HL-60/S4 treated with retinoic acid at 250 ng/mL for 4 days and 3 days (cell line): ENCODE measurements around the gene TMEM107.
"Not testable (repeated sequence)": the region's sequence is repeated elsewhere in the genome, so short reads cannot be mapped to it uniquely, and the experiment has no call there.

Source experiments
- in situ Hi-C: fragments of 300-500 bp; cut with MboI; formaldehyde crosslinking; loops from 2 replicates; pipeline ENCODE4 v1.7.0; 2022; ENCODE audit warnings: low sequenced_read_pairs

TMEM107 gene

GRCh38 chr17:8176197-8176940 is at the start of gene TMEM107:
Gene TMEM107 (minus strand): TSS chr17:8176380. CDS start chr17:8176286, 94 bp downstream.
- in situ Hi-C loops = no loop called here

GRCh38 chr17:8224891-8225812 is 49.0 kb upstream of the TMEM107 start:
- in situ Hi-C loops = no loop called here

DNA sequence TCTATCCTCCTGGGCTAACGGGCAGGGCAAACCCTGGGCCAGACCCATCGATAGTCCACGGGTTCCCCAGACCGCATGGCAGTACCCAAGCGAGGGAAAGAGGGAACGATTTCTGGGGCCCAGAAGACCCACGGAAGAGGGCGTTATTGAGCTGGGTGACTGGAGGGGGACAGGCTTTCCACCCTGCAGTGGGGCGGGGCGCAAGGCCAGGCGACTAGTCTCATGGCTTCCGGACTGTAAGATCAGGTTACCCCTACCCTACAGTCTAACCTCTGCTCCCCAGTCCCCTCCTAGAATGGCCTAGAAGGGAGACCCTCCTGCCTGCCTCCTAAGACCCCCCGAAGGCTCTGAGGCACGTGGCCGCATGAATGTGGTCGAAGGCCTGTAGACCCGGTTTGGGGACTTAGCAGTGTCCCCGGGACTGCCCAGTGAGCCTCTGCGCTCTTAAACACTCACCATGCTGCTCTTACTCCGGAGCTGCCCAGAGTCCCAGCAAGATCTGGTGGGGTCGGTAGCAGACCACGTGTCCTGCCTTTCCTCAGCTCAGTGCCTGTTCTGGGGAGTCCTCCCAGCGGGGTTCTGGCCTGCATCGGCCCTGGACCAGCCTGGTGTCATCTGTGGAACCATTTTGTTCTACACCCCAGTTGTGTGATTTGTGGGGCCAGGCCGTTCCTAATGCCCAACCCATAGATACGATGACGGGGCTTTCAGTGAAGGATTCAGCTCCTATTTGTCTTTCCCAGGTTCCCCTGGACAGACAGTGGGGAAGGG is 47.4 kb upstream of the TMEM107 start:
- in situ Hi-C loops = no loop called here

DNA sequence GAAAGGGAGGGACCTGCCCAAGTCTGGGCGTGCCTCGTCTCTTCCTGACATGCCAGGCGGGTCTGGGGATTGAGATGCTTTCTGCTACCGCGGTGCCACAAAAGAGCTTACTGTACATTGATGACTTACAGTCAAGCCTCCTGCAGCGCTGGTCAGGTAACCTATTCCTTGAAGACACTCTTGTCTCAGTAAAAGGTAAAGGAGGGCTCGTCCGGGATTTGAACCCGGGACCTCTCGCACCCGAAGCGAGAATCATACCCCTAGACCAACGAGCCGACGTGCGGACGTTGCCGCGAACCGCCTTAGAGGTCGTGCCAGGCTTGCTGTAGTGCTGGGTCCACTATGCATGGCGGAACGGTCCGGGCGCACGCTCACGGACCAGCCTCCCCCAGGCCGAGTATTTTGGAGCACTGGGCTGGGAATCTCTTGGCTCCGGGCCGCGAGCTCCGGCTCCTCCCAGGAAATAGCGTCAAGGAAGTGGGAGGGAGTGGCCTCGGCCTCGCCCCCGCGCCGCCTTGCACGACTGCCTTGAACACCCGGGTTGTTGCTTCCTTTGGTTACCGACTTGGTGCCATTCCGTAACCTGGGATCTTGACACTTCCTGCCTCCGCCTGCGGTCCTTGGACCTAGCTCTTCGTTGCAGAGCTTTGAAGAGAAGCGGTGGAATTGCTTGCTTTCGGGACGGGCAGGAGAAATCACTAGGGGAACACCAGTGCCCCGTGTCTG is 46.6 kb upstream of the TMEM107 start:
- in situ Hi-C loops = no loop called here

- in situ Hi-C loops = no loop called here
These were observed 46.1 kb upstream of the TMEM107 start for GRCh38 chr17:8222380-8222629.

- in situ Hi-C loops = no loop called here
These were observed 45.6 kb upstream of the TMEM107 start for GRCh38 chr17:8221663-8222379.

DNA sequence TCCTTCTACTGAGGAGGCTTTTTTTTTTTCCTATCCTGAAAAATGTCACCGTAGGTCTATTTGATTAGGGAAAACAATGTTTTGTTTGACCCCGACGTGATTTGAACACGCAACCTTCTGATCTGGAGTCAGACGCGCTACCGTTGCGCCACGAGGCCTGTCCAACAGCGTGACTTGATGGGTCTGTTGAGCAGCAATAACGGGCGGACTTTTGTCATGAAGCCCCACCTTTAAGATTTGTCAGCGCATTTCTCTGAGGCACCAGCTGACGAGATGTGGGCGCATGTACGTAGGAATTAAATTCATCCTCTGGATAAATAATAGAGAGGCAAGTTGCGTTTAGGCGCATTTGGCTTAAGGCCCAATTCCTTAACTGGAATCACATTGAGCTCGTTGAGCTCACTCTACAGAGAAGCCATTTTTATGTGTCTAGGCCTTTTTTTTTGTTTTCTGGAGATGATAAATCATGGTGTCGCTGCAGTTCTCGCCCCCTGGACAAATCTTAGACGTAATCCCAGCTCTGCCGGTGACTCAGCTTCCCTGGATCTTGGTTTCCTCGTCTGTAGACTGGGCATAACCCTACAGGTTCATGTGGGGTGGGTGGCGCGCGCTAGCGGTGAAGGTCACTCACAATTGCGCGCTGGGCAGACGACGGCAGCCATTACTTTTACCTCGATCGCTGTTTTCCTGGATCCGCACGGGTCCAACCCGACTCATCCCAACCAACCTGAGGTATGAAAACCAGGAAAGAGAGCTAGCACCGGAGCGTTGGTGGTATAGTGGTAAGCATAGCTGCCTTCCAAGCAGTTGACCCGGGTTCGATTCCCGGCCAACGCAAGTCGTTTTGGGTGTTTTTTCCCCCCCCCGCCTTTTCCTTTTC is 44.8 kb upstream of the TMEM107 start:
- in situ Hi-C loops = no loop called here

DNA sequence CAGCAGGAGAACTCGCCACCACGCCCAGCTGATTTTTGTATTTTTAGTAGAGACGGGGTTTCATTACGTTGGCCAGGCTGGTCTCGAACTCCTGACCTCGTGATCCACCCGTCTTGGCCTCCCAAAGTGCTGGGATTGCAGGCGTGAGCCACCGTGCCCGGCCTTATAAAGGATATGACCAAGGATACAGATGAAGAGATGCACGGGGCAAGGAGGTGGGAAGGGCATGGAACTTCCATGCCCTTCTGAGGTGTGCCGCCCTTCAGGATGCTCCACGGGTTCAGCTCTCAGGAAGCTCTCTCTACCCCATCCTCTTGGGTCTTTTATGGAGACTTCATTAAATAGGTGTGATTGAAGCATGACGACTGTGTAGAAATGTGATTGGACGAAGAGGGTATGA is 37.8 kb upstream of the TMEM107 start:
- in situ Hi-C loops = not testable (repeated sequence)

- in situ Hi-C loops = no loop called here
These were observed 36.4 kb upstream of the TMEM107 start for GRCh38 chr17:8212312-8213180.

DNA sequence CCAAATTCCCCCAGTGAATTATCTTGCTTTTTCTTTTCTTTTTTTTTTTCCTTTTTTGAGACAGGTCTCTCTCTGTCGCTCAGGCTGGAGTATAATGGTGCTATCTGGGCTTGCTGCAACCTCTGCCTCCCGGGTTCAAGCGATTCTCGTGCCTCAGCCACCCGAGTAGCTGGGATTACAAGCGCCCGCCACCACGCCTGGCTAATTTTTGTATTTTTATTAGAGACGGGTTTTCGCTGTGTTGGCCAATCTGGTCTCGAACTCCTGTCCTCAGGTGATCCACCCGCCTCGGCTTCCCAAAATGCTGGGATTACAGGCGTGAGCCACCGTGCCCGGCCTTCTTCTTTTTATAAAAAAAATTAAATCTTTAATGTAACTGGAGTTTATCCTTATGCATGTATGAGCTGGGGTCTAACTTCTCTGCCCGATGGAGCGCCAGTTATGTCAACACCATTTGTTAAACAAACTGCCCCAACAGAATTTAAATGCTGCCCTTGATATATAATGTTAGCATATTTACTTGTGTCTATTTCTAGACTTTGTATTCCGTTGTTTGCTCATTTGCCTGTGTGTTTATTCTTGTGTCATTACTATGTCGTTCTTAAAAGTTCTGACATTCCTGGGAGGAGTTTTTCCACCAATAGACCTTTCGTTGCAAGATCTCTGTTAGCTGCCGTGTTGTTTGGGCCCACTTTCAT is 34.7 kb upstream of the TMEM107 start:
- in situ Hi-C loops = no loop called here

- in situ Hi-C loops = no loop called here
These were observed 34.0 kb upstream of the TMEM107 start, which contains the start of gene AURKB for GRCh38 chr17:8209907-8210760. Gene AURKB (minus strand): TSS chr17:8210575. CDS start chr17:8210224, 351 bp downstream.

DNA sequence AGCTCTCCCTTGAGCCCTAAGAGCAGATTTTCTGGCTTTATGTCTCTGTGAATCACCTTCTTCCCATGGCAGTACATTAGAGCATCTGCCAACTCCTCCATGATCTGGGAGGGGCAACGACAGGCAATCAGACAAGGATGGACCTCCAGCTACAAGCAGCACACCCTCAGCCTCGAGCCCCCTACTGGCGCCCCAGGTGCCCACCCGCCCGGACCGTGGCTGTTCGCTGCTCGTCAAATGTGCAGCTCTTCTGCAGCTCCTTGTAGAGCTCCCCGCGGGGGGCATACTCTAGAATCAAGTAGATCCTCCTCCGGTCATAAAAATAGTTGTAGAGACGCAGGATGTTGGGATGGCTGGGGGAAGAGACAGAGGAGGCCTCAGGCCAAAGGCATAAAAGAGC is 30.4 kb upstream of the TMEM107 start:
- in situ Hi-C loops = no loop called here

DNA sequence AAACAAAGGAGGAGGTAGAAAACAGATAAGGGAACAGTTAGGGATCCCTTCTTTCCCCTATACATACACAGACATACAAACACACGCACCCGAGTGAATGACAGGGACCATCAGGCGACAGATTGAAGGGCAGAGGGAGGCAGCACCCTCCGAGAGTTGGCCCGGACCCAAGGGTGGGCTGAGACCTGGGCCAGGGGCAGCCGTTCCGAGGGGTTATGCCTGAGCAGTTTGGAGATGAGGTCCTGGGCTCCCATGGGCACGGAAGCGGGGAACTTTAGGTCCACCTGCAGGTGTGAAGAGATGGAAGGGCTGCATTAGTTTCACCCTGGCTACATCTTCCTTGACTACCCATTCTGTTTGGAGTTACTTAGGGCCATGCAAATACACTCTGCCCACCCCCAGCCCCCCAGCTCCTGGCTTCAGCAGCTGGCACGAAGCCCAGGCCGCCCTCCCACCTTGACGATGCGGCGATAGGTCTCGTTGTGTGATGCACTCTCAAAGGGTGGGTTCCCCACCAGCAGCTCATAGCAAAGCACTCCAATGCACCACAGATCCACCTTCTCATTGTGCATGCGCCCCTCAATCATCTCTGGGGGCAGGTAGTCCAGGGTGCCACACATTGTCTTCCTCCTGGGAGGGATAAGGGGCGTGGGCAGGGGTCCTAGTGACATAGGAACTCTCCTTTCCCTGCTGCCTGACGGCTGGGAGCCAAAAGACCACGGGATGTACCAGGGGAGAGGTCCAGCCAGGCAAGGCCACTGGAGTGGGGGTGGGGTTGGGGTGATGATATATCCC is 28.8 kb upstream of the TMEM107 start:
- in situ Hi-C loops = no loop called here

DNA sequence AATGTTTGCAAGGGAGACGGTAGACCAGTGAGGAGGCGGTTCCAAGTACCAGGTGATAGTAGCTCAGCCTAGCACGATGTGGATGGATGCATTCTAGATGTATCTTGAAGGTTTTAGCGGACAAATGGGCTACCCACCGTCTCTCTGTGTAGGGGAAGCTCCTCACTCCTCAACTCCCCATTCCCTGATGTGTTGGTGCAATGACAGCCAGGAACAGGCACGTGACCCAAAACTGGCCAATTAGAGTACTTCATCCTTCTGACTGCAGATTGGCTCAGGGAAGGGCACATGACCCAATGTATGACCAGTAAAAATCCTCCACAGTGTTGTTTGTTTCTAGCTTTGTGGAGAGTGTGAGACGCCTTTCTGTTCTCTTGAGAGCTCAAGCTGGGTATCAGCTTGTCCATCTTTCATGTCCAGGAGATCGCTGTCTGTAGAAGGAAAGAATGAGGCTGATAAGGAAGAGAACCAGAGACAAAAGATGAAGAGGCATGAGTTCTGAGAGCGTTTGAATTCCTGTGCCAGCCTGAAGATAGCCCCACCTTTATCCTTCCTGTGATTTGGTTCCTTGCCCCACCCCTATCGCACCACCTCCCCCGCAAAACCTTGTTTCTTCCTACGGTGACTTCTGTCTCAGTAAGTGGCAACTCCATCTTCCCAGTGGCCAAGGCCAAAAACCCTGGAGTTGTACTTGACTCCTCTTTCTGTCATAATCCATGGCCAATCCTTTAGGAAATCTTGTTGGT is 16.1 kb upstream of the TMEM107 start:
- in situ Hi-C loops = no loop called here

- in situ Hi-C loops = no loop called here
These were observed 14.3 kb upstream of the TMEM107 start for GRCh38 chr17:8190506-8190905.
